Measurements from ENCODE around the gene PRSS8.
"Not testable (repeated sequence)": the region's sequence is repeated elsewhere in the genome, so short reads cannot be mapped to it uniquely, and the experiment has no call there.

Gene PRSS8

DNA sequence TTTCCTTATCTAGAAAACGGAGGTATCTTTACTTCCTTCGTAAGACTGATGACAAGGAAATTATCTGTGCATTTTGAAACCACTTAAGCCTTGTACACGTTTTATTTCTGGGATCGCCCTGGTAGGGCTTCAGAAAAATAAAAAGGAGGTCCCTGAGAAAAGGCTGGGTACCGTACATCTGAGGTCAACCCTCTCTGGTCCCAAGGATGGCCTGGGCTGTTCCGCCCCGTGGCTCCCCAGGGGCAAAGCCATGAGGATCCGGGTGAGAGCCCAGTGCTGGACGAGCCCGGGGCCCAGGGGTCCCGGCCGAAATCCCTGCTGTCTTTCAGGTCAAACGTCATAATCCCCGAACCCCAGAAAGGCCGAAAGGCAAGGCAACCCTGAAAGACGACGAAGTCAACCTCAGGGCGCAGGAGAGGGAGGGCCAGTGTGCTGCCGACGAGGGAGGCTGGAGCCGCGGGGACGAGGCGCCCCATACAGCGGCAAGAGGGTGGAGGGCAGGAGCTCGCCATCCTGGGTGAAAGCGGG, 43.8 kb upstream of the PRSS8 start:
- H3K4me3 ChIP-seq (ENCODE audit: low read length): peak overlapping the region; percentile 94
- no peak for DNase-seq (ENCODE audit: low read depth)
- TF ChIP-seq, protein P1, sequence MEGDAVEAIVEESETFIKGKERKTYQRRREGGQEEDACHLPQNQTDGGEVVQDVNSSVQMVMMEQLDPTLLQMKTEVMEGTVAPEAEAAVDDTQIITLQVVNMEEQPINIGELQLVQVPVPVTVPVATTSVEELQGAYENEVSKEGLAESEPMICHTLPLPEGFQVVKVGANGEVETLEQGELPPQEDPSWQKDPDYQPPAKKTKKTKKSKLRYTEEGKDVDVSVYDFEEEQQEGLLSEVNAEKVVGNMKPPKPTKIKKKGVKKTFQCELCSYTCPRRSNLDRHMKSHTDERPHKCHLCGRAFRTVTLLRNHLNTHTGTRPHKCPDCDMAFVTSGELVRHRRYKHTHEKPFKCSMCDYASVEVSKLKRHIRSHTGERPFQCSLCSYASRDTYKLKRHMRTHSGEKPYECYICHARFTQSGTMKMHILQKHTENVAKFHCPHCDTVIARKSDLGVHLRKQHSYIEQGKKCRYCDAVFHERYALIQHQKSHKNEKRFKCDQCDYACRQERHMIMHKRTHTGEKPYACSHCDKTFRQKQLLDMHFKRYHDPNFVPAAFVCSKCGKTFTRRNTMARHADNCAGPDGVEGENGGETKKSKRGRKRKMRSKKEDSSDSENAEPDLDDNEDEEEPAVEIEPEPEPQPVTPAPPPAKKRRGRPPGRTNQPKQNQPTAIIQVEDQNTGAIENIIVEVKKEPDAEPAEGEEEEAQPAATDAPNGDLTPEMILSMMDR (conservative IDR thresholded peaks at IDR 0.05; ENCODE audit: low read length): no peak

DNA sequence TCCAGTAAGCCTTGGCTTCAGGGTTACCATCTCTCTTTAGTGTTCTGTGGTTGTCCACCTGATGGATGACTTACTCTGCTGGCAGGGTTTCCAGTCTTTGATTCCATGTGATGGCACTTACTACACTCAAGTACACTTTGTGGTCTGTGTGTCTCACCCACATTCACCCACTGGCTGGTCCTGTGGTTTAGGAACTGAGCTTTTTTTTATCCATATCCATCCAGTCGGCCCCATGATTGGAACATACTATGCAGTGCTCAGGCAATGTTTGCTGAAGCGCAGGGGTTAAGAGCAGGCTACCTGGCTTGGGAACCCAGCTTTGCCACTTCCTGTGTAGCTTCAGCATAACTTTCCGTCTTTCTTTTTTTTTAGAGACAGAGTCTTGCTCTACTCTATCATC, 41.6 kb upstream of the PRSS8 start:
- no peak overlapping the region for H3K4me3 ChIP-seq (ENCODE audit: low read length)

DNA sequence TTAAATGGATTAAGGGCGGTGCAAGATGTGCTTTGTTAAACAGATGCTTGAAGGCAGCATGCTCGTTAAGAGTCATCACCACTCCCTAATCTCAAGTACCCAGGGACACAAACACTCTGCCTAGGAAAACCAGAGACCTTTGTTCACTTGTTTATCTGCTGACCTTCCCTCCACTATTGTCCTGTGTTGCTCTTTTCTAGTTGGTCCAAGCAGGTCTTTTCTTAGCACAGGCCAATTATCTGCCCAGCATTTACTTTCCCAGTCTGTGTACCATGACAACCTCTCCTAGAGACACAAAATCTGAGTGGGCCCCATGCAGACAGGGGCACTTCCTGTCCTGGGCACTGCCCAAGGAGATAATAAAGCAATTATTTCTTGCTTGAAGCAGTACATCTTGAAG, 34.5 kb upstream of the PRSS8 start:
- not testable (repeated sequence) for DNase-seq (ENCODE audit: low read depth); H3K4me3 ChIP-seq (ENCODE audit: low read length)

More for the DNA sequence above, 41.6 kb upstream of the PRSS8 start:
- DNase-seq (ENCODE audit: low read depth): peak; percentile 43
- TF ChIP-seq, protein P1 (conservative IDR thresholded peaks at IDR 0.05; ENCODE audit: low read length): no peak

DNA sequence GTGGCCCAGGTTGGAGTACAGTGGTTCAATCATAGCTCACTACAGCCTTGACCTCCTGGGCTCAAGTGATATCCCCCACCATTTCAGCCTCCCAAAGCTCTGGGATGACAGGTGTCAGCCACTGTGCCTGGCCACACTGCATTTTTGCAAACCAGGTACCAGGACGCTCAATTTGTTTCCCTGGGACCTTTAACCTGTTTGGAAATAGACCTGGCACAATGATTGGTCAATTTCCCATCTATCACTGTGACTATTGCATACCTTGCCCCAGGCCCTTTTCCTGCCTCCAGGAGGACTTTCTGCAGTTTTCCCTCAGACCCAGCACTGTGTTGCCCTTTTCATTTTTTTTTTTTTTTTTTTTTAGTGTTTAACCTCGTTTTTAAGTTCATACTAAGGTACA, 33.3 kb upstream of the PRSS8 start:
- H3K4me3 ChIP-seq (ENCODE audit: low read length): no peak overlapping the region
- TF ChIP-seq, protein P1 (conservative IDR thresholded peaks at IDR 0.05; ENCODE audit: low read length): no peak
- no peak for DNase-seq (ENCODE audit: low read depth)

DNA sequence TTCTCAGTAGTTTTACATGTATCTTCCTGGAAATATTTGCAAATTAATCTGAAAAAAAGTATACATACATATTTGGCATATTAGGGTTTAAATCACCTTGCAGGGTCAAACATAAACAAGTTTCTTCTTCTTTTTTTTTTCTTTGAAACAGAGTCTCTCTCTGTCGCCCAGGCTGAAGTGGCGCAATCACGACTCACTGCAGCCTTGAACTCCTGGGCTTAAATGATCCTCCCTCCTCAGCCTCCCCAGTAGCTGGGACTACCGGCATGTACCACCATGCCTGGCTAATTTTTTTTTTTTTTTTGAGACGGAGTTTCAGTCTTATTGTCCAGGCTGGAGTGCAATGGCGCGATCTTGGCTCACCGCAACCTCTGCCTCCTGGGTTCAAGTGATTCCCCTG, 31.8 kb upstream of the PRSS8 start:
- TF ChIP-seq, protein P1 (conservative IDR thresholded peaks at IDR 0.05; ENCODE audit: low read length): no peak
- DNase-seq (ENCODE audit: low read depth): no peak
- no peak overlapping the region for H3K4me3 ChIP-seq (ENCODE audit: low read length)

DNA sequence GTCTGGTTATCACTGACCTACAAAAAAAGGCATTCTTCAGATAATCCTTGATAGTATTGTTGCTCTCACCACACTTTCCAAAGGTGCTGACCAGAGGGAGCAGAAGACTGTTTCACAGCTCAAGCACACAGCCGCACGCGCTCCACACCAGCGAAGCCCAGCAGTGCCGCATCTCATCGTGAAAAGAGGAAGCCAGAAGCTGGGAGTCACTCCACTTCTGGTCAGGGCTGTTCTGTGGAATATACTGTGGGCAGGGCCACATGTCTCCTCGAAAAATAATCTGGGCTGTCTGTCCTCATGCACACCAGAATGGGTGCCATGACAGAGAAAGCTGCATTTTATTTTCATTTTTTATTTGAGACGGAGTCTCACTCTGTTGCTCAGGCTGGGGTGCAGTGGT, 21.6 kb upstream of the PRSS8 start:
- TF ChIP-seq, protein P1 (conservative IDR thresholded peaks at IDR 0.05; ENCODE audit: low read length): no peak
- H3K4me3 ChIP-seq (ENCODE audit: low read length): no peak overlapping the region
- DNase-seq (ENCODE audit: low read depth): no peak

DNA sequence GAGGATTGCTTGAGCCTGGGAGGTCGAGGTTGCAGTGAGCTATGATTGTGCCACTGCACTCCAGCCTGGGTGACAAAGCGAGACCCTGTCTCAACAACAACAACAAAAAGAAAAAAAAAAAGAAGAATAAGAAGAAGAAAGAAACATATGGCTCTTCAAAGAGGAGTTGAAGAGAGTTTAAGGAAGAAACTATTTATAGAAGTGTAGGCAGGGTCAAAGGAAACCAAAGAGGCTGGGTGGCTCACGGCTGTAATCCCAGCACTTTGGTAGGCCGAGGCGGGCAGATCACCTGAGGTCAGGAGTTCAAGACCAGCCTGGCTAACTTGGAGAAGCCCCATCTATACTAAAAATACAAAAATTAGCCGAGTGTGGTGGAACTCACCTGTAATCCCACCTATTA, 15.4 kb upstream of the PRSS8 start:
- not testable (repeated sequence) for DNase-seq (ENCODE audit: low read depth); H3K4me3 ChIP-seq (ENCODE audit: low read length)

DNA sequence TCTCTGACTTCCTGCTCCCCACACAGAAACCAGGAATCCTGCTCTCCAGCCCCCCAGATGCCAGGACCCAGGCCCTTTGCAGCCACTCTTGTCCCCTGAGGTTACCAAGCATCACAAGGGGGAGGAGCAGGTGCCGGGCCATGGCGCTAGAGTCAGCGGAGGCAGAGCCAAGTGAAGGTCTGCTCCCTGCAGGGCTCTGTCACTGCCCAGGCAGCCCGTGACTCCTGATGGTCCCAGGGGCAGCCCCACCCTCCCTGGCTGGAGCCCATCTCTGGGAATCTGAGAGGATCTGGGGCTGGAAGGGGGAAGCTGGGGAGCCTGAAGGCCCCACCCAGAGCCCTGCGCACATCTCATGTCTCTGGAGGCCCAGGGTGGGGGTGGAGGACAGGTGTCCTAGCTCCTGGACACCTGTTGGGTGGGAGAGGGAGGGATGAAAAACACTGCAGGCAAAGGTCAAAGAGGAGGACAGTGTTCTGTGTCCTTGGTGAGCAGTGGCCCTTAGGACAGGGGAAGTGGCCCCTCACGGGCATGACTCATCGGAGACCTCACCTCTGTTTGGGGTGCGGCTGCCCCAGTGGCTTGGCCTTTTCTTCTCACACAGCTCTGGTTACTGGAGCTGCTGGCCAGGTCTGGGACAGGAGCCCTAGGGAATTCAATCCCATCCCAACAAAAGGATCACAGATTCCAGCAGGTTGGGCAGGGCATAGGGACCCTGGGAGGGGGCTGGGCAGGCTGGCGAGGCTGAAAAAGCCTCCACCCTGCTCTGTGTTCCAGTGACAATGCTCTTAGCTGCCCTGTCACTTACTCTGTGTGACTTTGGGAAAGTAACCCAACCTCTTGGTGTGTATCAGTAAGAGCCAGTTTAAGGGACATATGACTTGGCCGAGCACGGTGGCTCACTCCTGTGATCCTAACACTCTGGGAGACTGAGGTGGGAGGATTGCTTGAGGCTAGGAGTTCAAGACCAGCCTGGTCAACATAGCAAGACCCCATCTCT, 14.7 kb upstream of the PRSS8 start, which contains the start of gene PRSS36:
PRSS36 (minus strand) TSS at position 173 of the 997 bp plus-strand sequence; CDS start at position 142, 31 bp downstream.
- no peak within 1 kb of the TSS for H3K4me3 ChIP-seq (ENCODE audit: low read length)
- DNase-seq (ENCODE audit: low read depth): no peak
- TF ChIP-seq, protein P1 (conservative IDR thresholded peaks at IDR 0.05; ENCODE audit: low read length): no peak

Measured in AG10803 (cell line).